Epithelial cell of proximal tubule (primary cell): ENCODE measurements around the gene PIK3IP1. TPM values are rescaled to one million over a fixed set of nuclear protein-coding genes. Genes with fewer than 3 reads are reported as not detected.
"Not testable (repeated sequence)": the region's sequence is repeated elsewhere in the genome, so short reads cannot be mapped to it uniquely, and the experiment has no call there.

ENCODE experiments used
- DNase-seq: peaks from one replicate; pipeline ENCODE4 v3.0.0-alpha.2; 2011; ENCODE audit warnings: low read depth
- H3K4me3 ChIP-seq: 2 replicates; pipeline ENCODE4 v1.5.1; 2011; ENCODE audit warnings: low read depth, mild to moderate bottlenecking, low read length
- total RNA-seq: library from RNA; depleted of rRNA; stranded (reverse); fragments of >200 nt; gene quantifications from 2 replicates; pipeline ENCODE4 v1.2.3, GENCODE V29; 2015
- TF ChIP-seq, protein P1 (sequence below): conservative IDR thresholded peaks from 2 replicates; pipeline ENCODE4 v1.5.1; 2012; ENCODE audit warnings: low read depth, mild to moderate bottlenecking, low read length

Gene PIK3IP1
- total RNA-seq, 1 donor from 2014 or later: 11.8 TPM

GRCh38 chr22:31243339-31244045 lies 48.8 kb downstream of the PIK3IP1 start:
- no peak overlapping the region for H3K4me3 ChIP-seq
- TF ChIP-seq, protein P1, sequence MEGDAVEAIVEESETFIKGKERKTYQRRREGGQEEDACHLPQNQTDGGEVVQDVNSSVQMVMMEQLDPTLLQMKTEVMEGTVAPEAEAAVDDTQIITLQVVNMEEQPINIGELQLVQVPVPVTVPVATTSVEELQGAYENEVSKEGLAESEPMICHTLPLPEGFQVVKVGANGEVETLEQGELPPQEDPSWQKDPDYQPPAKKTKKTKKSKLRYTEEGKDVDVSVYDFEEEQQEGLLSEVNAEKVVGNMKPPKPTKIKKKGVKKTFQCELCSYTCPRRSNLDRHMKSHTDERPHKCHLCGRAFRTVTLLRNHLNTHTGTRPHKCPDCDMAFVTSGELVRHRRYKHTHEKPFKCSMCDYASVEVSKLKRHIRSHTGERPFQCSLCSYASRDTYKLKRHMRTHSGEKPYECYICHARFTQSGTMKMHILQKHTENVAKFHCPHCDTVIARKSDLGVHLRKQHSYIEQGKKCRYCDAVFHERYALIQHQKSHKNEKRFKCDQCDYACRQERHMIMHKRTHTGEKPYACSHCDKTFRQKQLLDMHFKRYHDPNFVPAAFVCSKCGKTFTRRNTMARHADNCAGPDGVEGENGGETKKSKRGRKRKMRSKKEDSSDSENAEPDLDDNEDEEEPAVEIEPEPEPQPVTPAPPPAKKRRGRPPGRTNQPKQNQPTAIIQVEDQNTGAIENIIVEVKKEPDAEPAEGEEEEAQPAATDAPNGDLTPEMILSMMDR: no peak
- DNase-seq: no peak

- H3K4me3 ChIP-seq: no peak overlapping the region
- no peak for DNase-seq
- TF ChIP-seq, protein P1: peak; percentile 26
Measured at GRCh38 chr22:31241936-31242335, 50.4 kb downstream of the PIK3IP1 start.

DNA sequence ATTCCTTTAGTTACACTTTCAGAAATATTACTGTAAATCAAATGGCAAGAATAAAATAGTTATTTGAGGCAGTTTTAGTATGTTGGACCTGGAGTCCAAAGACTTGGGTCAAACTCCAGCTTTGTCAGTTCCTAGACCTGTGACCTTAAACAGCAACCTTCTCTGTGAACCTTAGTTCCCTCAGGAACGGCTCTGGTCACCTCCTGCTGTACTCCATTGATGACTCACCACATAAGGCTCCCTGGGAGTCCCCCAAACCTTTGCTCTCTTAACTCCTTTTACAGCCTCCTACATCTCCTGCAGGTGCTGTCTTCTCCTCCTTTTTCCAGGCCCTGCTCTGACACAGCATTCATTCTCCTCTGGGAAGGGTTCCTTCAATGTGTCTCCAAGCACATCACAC lies 51.1 kb downstream of the PIK3IP1 start:
- no peak for DNase-seq
- TF ChIP-seq, protein P1: no peak
- no peak overlapping the region for H3K4me3 ChIP-seq

DNA sequence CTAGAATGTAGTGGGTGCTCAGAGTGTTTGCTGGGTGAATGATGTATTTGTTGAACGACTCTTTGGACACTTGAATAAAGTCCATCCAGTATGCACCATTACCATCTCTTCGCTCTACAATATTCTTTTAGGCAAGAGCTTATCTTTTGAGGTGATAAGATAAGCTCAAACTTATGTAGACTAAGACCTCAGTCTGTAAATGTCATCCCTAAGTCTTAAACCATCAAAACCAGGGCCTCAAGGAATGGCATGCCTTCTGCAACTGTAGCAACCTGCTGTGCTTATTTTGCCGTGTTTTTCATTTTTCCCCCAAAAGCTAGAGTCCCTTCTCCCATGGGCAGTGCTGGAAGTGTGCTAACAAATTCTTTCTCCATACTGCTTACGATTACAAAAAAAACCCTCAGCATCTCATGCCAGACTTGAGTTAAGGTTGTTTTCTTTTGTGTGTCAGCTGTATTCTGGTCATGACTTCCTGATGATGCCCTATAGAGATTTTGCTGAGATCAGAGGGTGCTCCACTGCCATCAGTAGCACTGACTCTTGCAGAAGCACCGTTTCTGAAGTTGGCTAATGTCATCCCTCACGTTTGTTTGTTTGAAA lies 52.4 kb downstream of the PIK3IP1 start:
- DNase-seq: no peak
- H3K4me3 ChIP-seq: no peak overlapping the region
- TF ChIP-seq, protein P1: no peak

DNA sequence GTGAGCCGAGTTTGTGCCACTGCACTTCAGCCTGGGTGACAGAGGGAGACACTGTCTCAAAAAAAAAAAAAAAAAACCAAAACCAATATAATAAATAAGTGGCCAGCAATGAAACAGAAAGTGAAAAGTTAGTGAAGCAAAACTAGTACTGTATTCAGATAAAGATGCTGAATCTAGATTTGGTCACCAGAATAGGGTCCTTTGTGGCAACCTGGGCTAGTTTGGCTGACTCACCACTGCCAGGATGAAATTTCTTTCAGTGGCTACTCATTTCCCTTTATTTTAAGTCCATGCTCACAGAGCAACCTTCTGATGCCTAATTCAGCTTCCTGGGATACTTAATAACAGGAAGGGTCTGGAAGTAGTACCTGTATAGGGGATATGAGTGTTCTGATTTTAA lies 54.2 kb downstream of the PIK3IP1 start:
- TF ChIP-seq, protein P1: no peak
- DNase-seq: no peak
- H3K4me3 ChIP-seq: no peak overlapping the region

- not testable (repeated sequence) for H3K4me3 ChIP-seq, DNase-seq
Measured at GRCh38 chr22:31236044-31236443, 56.2 kb downstream of the PIK3IP1 start.

DNA sequence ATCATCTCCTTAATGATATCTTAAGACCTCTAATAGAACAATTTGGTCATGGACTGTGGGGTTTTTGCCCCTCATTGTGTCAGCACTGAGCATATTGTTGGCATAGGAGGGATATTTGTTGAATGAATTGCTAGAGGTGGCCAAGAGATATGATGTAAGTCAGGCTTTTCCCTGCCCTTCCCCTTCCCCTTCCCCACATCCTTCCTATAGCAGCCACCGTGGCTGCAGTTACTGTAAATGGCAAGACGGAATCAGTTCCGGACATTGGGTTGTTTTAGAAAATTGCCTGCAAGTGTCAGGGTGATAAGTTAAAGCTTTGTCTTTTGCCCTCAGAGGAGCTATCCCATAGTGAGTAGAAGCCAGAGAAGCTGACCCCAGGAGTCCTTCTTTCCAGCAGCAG lies 57.2 kb downstream of the PIK3IP1 start:
- H3K4me3 ChIP-seq: no peak overlapping the region
- no peak for DNase-seq
- TF ChIP-seq, protein P1: no peak
